Kidney epithelial cell (primary cell): ENCODE data around the gene CDC25A. TPM values are rescaled to one million over a fixed set of nuclear protein-coding genes. Genes with fewer than 3 reads are reported as not detected.
"Not testable (repeated sequence)": the region's sequence is repeated elsewhere in the genome, so short reads cannot be mapped to it uniquely, and the experiment has no call there.

ENCODE experiments used
- DNase-seq: peaks from one replicate; pipeline ENCODE4 v3.0.0-alpha.2; 2010; ENCODE audit warnings: low read depth
- H3K27me3 ChIP-seq: 2 replicates; pipeline ENCODE4 v1.6.0; 2011; ENCODE audit warnings: low read length; ENCODE audit not compliant: control insufficient read depth, insufficient read depth
- H3K36me3 ChIP-seq: 2 replicates; pipeline ENCODE4 v1.5.1; 2011; ENCODE audit warnings: low read length; ENCODE audit not compliant: control insufficient read depth, insufficient read depth
- H3K4me3 ChIP-seq: 2 replicates; pipeline ENCODE4 v1.5.1; 2011; ENCODE audit warnings: low read depth, mild to moderate bottlenecking, control low read depth, low read length
- total RNA-seq: library from RNA; depleted of rRNA; stranded (reverse); fragments of >200 nt; gene quantifications from 2 replicates; pipeline ENCODE4 v1.2.3, GENCODE V29; 2015
- TF ChIP-seq, protein P1 (sequence below): IDR thresholded peaks from 2 replicates; pipeline ENCODE4 v1.5.1; 2011; ENCODE audit warnings: mild to moderate bottlenecking, moderate library complexity, low read length, control low read depth, inconsistent platforms; ENCODE audit not compliant: insufficient read depth, poor library complexity, severe bottlenecking

Gene CDC25A
- total RNA-seq, 1 donor from 2014 or later = 5.3 TPM

GRCh38 chr3:48120223-48120622, 68.0 kb downstream of the CDC25A start:
- TF ChIP-seq, protein P1, sequence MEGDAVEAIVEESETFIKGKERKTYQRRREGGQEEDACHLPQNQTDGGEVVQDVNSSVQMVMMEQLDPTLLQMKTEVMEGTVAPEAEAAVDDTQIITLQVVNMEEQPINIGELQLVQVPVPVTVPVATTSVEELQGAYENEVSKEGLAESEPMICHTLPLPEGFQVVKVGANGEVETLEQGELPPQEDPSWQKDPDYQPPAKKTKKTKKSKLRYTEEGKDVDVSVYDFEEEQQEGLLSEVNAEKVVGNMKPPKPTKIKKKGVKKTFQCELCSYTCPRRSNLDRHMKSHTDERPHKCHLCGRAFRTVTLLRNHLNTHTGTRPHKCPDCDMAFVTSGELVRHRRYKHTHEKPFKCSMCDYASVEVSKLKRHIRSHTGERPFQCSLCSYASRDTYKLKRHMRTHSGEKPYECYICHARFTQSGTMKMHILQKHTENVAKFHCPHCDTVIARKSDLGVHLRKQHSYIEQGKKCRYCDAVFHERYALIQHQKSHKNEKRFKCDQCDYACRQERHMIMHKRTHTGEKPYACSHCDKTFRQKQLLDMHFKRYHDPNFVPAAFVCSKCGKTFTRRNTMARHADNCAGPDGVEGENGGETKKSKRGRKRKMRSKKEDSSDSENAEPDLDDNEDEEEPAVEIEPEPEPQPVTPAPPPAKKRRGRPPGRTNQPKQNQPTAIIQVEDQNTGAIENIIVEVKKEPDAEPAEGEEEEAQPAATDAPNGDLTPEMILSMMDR = no peak
- no peak overlapping the region for H3K4me3 ChIP-seq
- DNase-seq = no peak
- H3K27me3 ChIP-seq = no peaks in the 10 kb centered on the region
- H3K36me3 ChIP-seq = no peaks in the 10 kb centered on the region

- Histone ChIP-seq H3K36me3 (no peaks in the 10 kb centered on the region), H3K27me3 (no peaks in the 10 kb centered on the region), H3K4me3 (no peak overlapping the region)
- TF ChIP-seq, protein P1 = no peak
- no peak for DNase-seq
These were observed 68.6 kb downstream of the CDC25A start for GRCh38 chr3:48119505-48120193.

- DNase-seq = no peak
- no peaks in the 10 kb centered on the region for H3K36me3 ChIP-seq
- no peak overlapping the region for H3K4me3 ChIP-seq
- TF ChIP-seq, protein P1 = no peak
- no peaks in the 10 kb centered on the region for H3K27me3 ChIP-seq
These were observed 69.3 kb downstream of the CDC25A start for GRCh38 chr3:48118928-48119327.

- no peaks in the 10 kb centered on the region for H3K36me3 ChIP-seq
- no peak overlapping the region for H3K4me3 ChIP-seq
- H3K27me3 ChIP-seq = no peaks in the 10 kb centered on the region
- TF ChIP-seq, protein P1 = no peak
- DNase-seq = no peak
These were observed 69.9 kb downstream of the CDC25A start for GRCh38 chr3:48118322-48118721.

DNA sequence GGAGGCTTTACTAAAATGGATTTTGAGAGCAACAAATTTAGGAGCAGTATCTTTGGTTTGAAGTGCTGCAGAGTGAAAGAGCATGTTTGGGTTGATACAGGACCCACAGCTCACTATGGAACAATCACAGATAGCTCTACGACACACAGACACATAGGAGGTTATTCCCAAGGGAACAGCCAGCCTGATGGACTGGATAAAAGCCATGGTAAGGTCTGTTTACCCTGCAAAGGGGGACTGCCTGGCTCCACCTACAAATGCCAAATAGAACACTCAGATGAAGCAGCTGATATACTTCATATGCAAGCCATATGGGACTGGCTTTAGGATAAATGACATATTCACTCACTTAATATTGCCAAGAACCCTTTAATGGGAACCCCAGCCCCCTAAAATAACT, 75.4 kb downstream of the CDC25A start:
- H3K36me3 ChIP-seq = no peaks in the 10 kb centered on the region
- H3K27me3 ChIP-seq = no peaks in the 10 kb centered on the region
- no peak for DNase-seq
- TF ChIP-seq, protein P1 = no peak
- no peak overlapping the region for H3K4me3 ChIP-seq

- H3K4me3 ChIP-seq, DNase-seq, H3K27me3 ChIP-seq, H3K36me3 ChIP-seq: not testable (repeated sequence)
These were observed 76.0 kb downstream of the CDC25A start for GRCh38 chr3:48112108-48112791.
